Esophagus muscularis mucosa (tissue), 4 donors: Measurements from ENCODE around the gene LRRC8E.

Source experiments
- EP300 ChIP-seq: sonication (generic); formaldehyde crosslinking; IDR thresholded peaks from one replicate; pipeline ENCODE4 v1.6.1; 2017; ENCODE audit warnings: antibody characterized with exemption
- POLR2A ChIP-seq: fragments of 450-650 bp; IDR thresholded peaks from one replicate; pipeline ENCODE4 v1.6.1; 2017; ENCODE audit warnings: antibody characterized with exemption, moderate library complexity, mild to moderate bottlenecking, low read depth
- POLR2AphosphoS5 ChIP-seq, 2 donors: sonication (generic); formaldehyde crosslinking; IDR thresholded peaks; one replicate each; pipeline ENCODE4 v1.6.1; 2017; ENCODE audit warnings: antibody characterized with exemption in 2 of 2
- TF ChIP-seq, protein P1 (sequence below), 3 experiments: fragments of 200-600 bp in 2 of 3; fragments of 450-650 bp in 1 of 3; sonication (generic) in 2 of 3; IDR thresholded peaks; one replicate each; pipeline ENCODE4 v1.5.1; 2017 to 2019; ENCODE audit warnings: antibody characterized with exemption in 3 of 3, mild to moderate bottlenecking in 2 of 3, moderate library complexity in 1 of 3

DNA sequence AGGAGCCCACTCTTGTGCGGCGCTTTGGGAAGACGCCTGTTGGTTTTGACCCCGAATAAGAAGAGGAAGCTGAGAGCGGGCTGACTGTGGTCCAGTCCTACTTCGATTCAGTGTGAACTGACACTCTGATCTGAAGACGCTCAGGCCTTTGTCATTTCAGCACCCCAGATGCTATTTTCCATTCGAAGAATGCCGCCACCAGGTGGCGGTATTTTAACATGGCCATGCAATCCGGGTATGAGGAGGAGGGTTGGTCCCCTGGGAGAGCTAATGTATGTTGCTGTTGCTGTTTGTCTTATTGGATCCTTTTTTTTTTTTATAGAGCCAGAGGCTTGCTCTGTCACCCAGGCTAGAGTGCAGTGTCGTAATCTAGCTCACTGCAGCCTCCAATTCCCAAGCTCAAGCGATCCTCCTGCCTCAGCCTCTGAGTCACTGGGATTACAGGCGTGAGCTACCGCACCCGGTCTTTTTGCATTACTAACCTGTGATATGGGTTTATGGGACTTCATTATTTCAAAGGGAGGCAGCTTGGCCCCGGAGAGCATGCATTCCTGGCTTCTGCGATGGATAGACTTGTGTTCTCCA, 56.0 kb downstream of the LRRC8E start:
- TF ChIP-seq, protein P1, sequence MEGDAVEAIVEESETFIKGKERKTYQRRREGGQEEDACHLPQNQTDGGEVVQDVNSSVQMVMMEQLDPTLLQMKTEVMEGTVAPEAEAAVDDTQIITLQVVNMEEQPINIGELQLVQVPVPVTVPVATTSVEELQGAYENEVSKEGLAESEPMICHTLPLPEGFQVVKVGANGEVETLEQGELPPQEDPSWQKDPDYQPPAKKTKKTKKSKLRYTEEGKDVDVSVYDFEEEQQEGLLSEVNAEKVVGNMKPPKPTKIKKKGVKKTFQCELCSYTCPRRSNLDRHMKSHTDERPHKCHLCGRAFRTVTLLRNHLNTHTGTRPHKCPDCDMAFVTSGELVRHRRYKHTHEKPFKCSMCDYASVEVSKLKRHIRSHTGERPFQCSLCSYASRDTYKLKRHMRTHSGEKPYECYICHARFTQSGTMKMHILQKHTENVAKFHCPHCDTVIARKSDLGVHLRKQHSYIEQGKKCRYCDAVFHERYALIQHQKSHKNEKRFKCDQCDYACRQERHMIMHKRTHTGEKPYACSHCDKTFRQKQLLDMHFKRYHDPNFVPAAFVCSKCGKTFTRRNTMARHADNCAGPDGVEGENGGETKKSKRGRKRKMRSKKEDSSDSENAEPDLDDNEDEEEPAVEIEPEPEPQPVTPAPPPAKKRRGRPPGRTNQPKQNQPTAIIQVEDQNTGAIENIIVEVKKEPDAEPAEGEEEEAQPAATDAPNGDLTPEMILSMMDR (IDR thresholded peaks at IDR 0.05), result peak; percentile 79 to 84 (median 82)
- TF ChIP-seq POLR2A (no peak), EP300 (no peak), POLR2AphosphoS5 (IDR thresholded peaks at IDR 0.05) (no peak)
